HG03097 (cell line): ENCODE data around the gene SLC12A2.

Source experiments
- ATAC-seq: cut with Tn5 transposase; IDR thresholded peaks from one replicate; pipeline ENCODE4 v1.9.1; 2021; ENCODE audit not compliant: unreplicated experiment, low FRiP score

SLC12A2 gene

GRCh38 chr5:128083033-128083810 is at the start of gene SLC12A2:
Gene SLC12A2, plus strand, starts transcription at chr5:128083766. Its CDS starts 189 bp downstream, at chr5:128083955.
- ATAC-seq: peak; percentile 55

GRCh38 chr5:128035689-128036088 is 47.9 kb upstream of the SLC12A2 start:
- no peak for ATAC-seq

- ATAC-seq: no peak
Observed at GRCh38 chr5:128036950-128037349, 46.6 kb upstream of the SLC12A2 start.

- no peak for ATAC-seq
Observed at GRCh38 chr5:128038643-128039042, 44.9 kb upstream of the SLC12A2 start.

- no peak for ATAC-seq
Observed at GRCh38 chr5:128040927-128041326, 42.6 kb upstream of the SLC12A2 start.

GRCh38 chr5:128052780-128053179 is 30.8 kb upstream of the SLC12A2 start:
- no peak for ATAC-seq

GRCh38 chr5:128053291-128053954 is 30.1 kb upstream of the SLC12A2 start:
- no peak for ATAC-seq

GRCh38 chr5:128060644-128061385 is 22.8 kb upstream of the SLC12A2 start:
- no peak for ATAC-seq

- ATAC-seq: no peak
Observed at GRCh38 chr5:128062172-128062746, 21.3 kb upstream of the SLC12A2 start.

GRCh38 chr5:128074171-128074570 is 9.4 kb upstream of the SLC12A2 start:
- no peak for ATAC-seq

- ATAC-seq: no peak
Observed at GRCh38 chr5:128074953-128075352, 8.6 kb upstream of the SLC12A2 start.

- no peak for ATAC-seq
Observed at GRCh38 chr5:128077526-128077925, 6.0 kb upstream of the SLC12A2 start.

GRCh38 chr5:128081111-128081851 is 2.3 kb upstream of the SLC12A2 start:
- ATAC-seq: no peak

GRCh38 chr5:128082551-128083032 is 974 bp upstream of the SLC12A2 start:
- no peak for ATAC-seq

GRCh38 chr5:128083811-128084227 is 253 bp downstream of the SLC12A2 start:
- ATAC-seq: peak; percentile 31

GRCh38 chr5:128084228-128085167 is 932 bp downstream of the SLC12A2 start:
- ATAC-seq: peak; percentile 7

GRCh38 chr5:128085413-128085812 is 1.8 kb downstream of the SLC12A2 start:
- no peak for ATAC-seq

GRCh38 chr5:128091579-128091978 is 8.0 kb downstream of the SLC12A2 start:
- ATAC-seq: no peak

- ATAC-seq: no peak
Observed at GRCh38 chr5:128092144-128092543, 8.6 kb downstream of the SLC12A2 start.
